Calu3 (cell line): ENCODE data around the gene USP2. TPM values are rescaled to one million over a fixed set of nuclear protein-coding genes. Genes with fewer than 3 reads are reported as not detected.

ENCODE experiments used
- BruUV-seq: library from RNA; stranded (reverse); fragments of 400-500 nt; replicated peaks from 2 replicates; lab custom pipeline; 2021; lab: Mats Ljungman, UMichigan
- CTCF ChIA-PET: fragments of 300-600 bp; sonication (Branson Sonifier 250); formaldehyde crosslinking; loops from one replicate; lab custom pipeline; 2022; ENCODE audit warnings: antibody characterized with exemption; lab: Charles Lee
- DNase-seq: peaks from one replicate; pipeline ENCODE4 v3.0.0; 2022
- H3K27ac Mint-ChIP-seq: one replicate; pipeline ENCODE4 v1.8.0; 2022; ENCODE audit warnings: mixed read lengths; ENCODE audit not compliant: unreplicated experiment
- H3K27me3 Mint-ChIP-seq: one replicate; pipeline ENCODE4 v1.8.0; 2022; ENCODE audit warnings: mixed read lengths; ENCODE audit not compliant: unreplicated experiment
- H3K36me3 Mint-ChIP-seq: one replicate; pipeline ENCODE4 v1.8.0; 2022; ENCODE audit warnings: mild to moderate bottlenecking, moderate library complexity, mixed read lengths; ENCODE audit not compliant: insufficient read depth, unreplicated experiment
- H3K4me1 Mint-ChIP-seq: one replicate; pipeline ENCODE4 v1.8.0; 2022; ENCODE audit warnings: mild to moderate bottlenecking, low read depth, mixed read lengths; ENCODE audit not compliant: unreplicated experiment
- H3K4me3 Mint-ChIP-seq: one replicate; pipeline ENCODE4 v1.8.0; 2022; ENCODE audit warnings: mild to moderate bottlenecking, low read depth, moderate library complexity, mixed read lengths; ENCODE audit not compliant: unreplicated experiment
- H3K9me3 Mint-ChIP-seq: one replicate; pipeline ENCODE4 v1.8.0; 2022; ENCODE audit warnings: low read depth, mixed read lengths; ENCODE audit not compliant: unreplicated experiment
- intact Hi-C: fragments of 100-400 bp; cut with micrococcal nuclease; formaldehyde crosslinking; loops from one replicate; pipeline ENCODE4 v1.10.0; 2022; ENCODE audit not compliant: unreplicated experiment
- total RNA-seq: library from RNA; stranded (reverse); gene quantifications from 2 replicates; pipeline ENCODE4 v1.2.3, GENCODE V29; 2022
- TF ChIP-seq, protein P1 (sequence below): fragments of 200-600 bp; IDR thresholded peaks from one replicate; pipeline ENCODE4 v1.8.0; 2022; ENCODE audit warnings: antibody characterized with exemption; ENCODE audit not compliant: unreplicated experiment

Gene USP2
- total RNA-seq, 1 experiment from 2014 or later, result 1.1 TPM

DNA sequence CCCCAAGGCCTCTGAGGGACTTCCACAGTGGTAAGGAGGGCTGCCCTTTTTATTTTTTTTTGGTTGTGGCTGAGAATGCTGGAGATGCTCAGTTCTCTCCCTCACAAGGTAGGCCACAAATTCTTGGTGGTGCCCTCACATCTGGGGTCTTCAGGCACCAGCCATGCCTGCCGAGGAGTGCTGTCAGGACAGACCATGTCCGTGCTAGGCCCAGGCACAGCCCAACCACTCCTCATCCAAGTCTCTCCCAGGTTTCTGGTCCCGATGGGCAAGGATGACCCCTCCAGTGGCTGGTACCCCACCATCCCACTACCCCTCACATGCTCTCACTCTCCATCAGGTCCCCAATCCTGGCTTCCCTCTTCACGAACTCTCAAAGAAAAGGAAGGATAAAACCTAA lies 37.3 kb upstream of the USP2 start:
- DNase-seq, result no peak
- Mint-ChIP-seq H3K27me3 (peaks cover 43% of the 10 kb centered on the region), H3K27ac (no peak overlapping the region), H3K4me1 (no peaks in the 10 kb centered on the region), H3K4me3 (no peak overlapping the region), H3K36me3 (no peaks in the 10 kb centered on the region), H3K9me3 (no peaks in the 10 kb centered on the region)
- no TSS peak for BruUV-seq
- TF ChIP-seq, protein P1, sequence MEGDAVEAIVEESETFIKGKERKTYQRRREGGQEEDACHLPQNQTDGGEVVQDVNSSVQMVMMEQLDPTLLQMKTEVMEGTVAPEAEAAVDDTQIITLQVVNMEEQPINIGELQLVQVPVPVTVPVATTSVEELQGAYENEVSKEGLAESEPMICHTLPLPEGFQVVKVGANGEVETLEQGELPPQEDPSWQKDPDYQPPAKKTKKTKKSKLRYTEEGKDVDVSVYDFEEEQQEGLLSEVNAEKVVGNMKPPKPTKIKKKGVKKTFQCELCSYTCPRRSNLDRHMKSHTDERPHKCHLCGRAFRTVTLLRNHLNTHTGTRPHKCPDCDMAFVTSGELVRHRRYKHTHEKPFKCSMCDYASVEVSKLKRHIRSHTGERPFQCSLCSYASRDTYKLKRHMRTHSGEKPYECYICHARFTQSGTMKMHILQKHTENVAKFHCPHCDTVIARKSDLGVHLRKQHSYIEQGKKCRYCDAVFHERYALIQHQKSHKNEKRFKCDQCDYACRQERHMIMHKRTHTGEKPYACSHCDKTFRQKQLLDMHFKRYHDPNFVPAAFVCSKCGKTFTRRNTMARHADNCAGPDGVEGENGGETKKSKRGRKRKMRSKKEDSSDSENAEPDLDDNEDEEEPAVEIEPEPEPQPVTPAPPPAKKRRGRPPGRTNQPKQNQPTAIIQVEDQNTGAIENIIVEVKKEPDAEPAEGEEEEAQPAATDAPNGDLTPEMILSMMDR, result no peak
- CTCF ChIA-PET, result no interaction called here
- intact Hi-C loops, result no loop called here

DNA sequence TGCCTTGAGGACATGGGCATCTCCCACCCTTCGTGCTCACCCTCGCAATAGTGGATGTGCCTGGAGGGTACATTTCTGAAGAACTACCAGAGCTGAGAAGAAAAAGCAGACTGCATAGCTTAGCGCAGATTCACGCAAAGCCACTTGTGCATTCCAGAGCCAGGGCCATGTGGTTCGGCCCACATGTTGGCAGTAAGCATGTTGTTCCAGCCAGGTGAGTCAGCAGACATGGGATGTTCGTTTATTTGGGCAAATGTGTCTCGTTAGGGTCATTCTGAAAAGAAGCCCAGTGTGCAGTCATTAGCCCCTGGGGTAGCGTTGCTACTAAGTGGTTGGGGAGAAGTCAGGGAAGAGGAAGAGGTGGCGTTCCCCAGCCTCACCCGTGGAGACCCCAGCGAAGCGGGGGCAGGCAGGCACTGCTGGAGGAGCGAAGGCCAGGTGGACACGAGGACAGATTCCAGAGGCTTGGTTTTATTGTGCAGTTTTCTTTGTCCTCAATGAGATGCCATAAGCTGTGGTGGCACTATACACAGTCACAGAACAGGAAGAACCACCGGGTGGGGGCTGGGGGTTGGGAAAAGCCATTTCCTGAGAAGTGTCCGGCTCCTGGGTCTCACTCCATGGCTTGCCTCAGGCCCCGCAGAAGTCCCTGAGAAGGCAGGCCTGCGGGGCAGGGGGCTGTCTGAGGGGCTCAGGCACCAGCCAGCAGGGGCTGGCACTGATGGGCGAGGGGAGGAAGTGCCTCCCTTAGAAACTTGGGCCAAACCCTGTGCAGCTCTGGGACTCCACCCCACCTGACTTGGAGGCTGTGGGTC lies 36.4 kb upstream of the USP2 start:
- Mint-ChIP-seq H3K9me3 (no peaks in the 10 kb centered on the region), H3K27me3 (peaks cover 35% of the 10 kb centered on the region), H3K36me3 (no peaks in the 10 kb centered on the region), H3K27ac (no peak overlapping the region), H3K4me3 (no peak overlapping the region), H3K4me1 (no peaks in the 10 kb centered on the region)
- no peak for DNase-seq
- intact Hi-C loops, result no loop called here
- TF ChIP-seq, protein P1, result no peak
- CTCF ChIA-PET, result interaction anchor here (0.5 kb wide), 1 partner anchor 139 kb away, joined by 4 read pairs; no protein-coding TSS in a partner anchor
- no TSS peak for BruUV-seq

DNA sequence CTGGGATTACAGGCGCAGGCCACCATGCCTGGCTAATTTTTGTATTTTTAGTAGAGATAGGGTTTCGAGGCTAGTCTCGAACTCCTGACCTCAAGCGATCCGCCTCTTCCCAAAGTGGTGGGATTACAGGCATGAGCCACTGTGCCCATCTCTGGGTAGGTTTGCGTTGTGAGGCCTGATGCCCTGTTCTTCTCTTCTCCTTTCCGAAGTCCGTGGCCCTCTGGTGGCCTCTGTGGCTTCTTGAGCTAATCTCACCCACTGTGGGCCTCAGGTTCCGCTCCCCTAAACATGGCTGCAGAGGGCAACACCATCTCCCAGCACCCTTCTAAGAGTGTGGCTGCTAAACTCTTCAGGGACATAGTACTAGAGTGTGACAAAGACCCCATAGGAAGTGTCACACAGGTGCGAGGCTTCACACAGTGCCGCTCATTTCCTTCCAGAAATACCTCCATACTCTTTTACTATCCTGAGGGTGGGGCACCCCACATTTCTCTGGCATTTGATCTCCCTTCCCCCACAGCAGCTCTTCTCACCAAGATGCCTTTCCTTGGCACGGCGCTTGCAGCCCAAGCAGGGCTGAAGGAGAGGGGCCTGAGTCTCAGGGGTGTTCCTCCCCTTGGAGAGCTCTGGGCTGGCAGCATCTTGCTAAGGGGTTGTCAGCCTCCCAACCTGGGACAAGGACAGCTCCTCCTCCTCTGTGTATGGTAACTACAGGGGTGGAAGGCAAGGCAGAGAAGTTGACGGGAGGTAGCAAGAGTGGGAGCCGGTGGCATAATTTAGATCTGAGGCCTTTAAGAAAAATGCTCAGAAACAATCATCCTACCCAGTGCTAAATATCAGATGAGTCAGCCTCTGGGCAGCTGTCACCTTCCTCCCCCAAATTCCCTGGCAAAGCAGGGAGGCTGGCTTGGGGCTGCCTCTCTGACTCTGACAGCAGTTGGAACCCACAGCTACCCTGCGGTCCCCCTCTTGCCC lies 35.4 kb upstream of the USP2 start:
- Mint-ChIP-seq H3K36me3 (no peaks in the 10 kb centered on the region), H3K27ac (no peak overlapping the region), H3K27me3 (peaks cover 25% of the 10 kb centered on the region), H3K4me1 (no peaks in the 10 kb centered on the region), H3K4me3 (no peak overlapping the region), H3K9me3 (no peaks in the 10 kb centered on the region)
- BruUV-seq, result no TSS peak
- intact Hi-C loops, result no loop called here
- CTCF ChIA-PET, result interaction anchor here (0.5 kb wide), 1 partner anchor 138 kb away, joined by 4 read pairs; no protein-coding TSS in a partner anchor
- DNase-seq, result no peak
- TF ChIP-seq, protein P1, result no peak

DNA sequence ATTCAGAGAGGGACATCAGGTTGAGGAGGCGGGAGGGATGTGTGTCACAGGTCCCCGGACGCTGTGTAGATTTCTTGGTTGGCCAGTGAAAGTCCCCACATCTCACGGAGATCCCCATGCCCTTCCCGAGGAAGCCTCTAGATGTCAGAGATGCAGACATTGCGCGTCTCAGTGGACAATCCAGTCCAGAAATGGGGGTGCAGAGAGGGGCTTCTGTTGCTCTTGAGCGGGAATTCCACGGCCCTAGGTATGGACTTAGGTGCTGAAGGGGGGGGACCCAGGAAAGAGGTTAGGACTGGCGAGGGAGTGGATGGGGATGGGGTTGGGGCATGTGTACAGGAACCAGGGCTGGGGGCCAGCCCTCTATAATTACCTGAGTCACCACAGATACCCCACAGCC lies 34.5 kb upstream of the USP2 start:
- TF ChIP-seq, protein P1, result no peak
- intact Hi-C loops, result no loop called here
- Mint-ChIP-seq H3K36me3 (no peaks in the 10 kb centered on the region), H3K27ac (no peak overlapping the region), H3K9me3 (no peaks in the 10 kb centered on the region), H3K4me3 (no peak overlapping the region), H3K4me1 (no peaks in the 10 kb centered on the region), H3K27me3 (peaks cover 20% of the 10 kb centered on the region)
- CTCF ChIA-PET, result no interaction called here
- DNase-seq, result no peak
- no TSS peak for BruUV-seq
